Fibroblast of villous mesenchyme (primary cell): ENCODE data around the gene TMED4. TPM values are rescaled to one million over a fixed set of nuclear protein-coding genes. Genes with fewer than 3 reads are reported as not detected.

ENCODE experiments used
- DNase-seq: peaks from one replicate; pipeline ENCODE4 v3.0.0-alpha.2; 2010; ENCODE audit warnings: low read depth
- H3K4me3 ChIP-seq: 2 replicates; pipeline ENCODE4 v1.5.1; 2011; ENCODE audit warnings: low read depth, mild to moderate bottlenecking, low read length
- CTCF ChIP-seq: IDR thresholded peaks from 2 replicates; pipeline ENCODE4 v1.5.1; 2012; ENCODE audit warnings: low read depth, mild to moderate bottlenecking, low read length; ENCODE audit not compliant: insufficient read depth
- total RNA-seq: library from RNA; depleted of rRNA; stranded (reverse); fragments of >200 nt; gene quantifications from 2 replicates; pipeline ENCODE4 v1.2.3, GENCODE V29; 2012

The TMED4 gene
- total RNA-seq, 1 donor, result 84.2 TPM

DNA sequence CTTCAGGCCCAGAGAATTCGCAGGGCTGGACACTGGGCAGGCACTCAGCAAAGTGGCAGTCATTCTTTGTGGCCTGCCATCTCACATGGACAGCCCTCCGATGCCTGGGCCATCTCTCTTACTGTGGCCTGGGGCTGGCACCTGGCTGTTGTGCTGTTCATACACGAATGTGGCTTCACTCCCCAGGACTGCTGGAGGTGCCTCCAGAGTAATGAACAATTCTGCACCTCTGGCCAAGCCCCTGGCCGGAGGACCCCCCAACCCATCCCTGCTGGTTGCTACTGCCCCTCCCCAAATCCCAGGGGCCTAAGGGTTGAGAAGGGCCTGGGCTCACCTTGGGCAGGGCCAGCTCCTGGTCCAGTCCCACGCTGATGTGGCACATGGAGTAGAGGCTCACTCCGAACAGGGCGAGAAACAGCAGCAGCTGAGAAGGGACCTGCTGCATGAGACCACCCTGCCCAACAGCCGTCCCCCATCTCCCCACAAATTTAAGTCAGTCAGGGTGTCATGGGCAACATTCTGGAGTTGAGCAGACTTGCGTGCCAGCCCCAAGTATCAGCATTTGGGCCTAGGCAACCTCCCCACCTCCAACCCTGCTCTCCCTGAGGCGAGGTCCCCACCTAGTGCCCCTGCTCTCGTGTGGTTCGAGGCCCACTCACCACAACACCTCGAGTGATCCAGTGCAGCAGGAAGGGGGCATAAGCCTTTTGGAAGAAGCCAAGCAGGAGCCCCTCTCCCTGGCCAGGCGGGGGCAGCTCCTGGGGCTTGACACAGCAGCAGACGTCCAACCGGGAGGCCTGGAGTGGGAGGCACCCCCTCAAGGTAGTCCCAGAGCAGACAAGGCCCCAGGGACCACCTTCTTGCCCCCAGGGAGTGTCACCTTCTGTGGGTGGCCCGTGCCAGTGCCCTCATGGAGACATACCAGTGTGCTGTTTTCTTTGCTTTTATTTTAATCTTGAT is 50.3 kb downstream of the TMED4 start:
- DNase-seq, result no peak
- no peak for TF ChIP-seq CTCF
- no peak overlapping the region for H3K4me3 ChIP-seq

- DNase-seq, result no peak
- TF ChIP-seq CTCF, result no peak
- H3K4me3 ChIP-seq, result no peak overlapping the region
These were observed 51.0 kb downstream of the TMED4 start for GRCh38 chr7:44530990-44531389.

Other genes starting within 250 kb of the TMED4 start
- gene NUDCD3, start 91.6 kb downstream of the TMED4 start, total RNA-seq, result 51.2 and 62.2 TPM in 2 replicates
- not detected in 2 replicates for gene NPC1L1, start 40.9 kb downstream of the TMED4 start, total RNA-seq
- gene DDX56, start 8.3 kb downstream of the TMED4 start, total RNA-seq, result 44.8 and 57.0 TPM in 2 replicates
- 75.7 and 99.7 TPM in 2 replicates for gene OGDH, start 24.4 kb upstream of the TMED4 start, total RNA-seq
- 10.8 and 12.2 TPM in 2 replicates for gene ZMIZ2, start 166.6 kb upstream of the TMED4 start, total RNA-seq
- 2,028 and 2,422 TPM in 2 replicates for gene PPIA, start 214.4 kb upstream of the TMED4 start, total RNA-seq